HG03045 (cell line): Measurements from ENCODE around the gene CAMSAP2.

Experiments used
- ATAC-seq: cut with Tn5 transposase; IDR thresholded peaks from one replicate; pipeline ENCODE4 v1.9.1; 2021; ENCODE audit warnings: mild to moderate bottlenecking, moderate library complexity; ENCODE audit not compliant: unreplicated experiment

The CAMSAP2 gene

GRCh38 chr1:200738327-200738948 lies at the start of gene CAMSAP2:
Gene CAMSAP2, plus strand, starts transcription at chr1:200738893. Its CDS starts 935 bp downstream, at chr1:200739828.
- ATAC-seq = peak; percentile 44

- ATAC-seq = no peak
Observed at GRCh38 chr1:200692316-200692715, 46.4 kb upstream of the CAMSAP2 start.

GRCh38 chr1:200693327-200693726 lies 45.4 kb upstream of the CAMSAP2 start:
- no peak for ATAC-seq

GRCh38 chr1:200694738-200695137 lies 44.0 kb upstream of the CAMSAP2 start:
- no peak for ATAC-seq

GRCh38 chr1:200699871-200700270 lies 38.8 kb upstream of the CAMSAP2 start:
- ATAC-seq = no peak

GRCh38 chr1:200704986-200705500 lies 33.6 kb upstream of the CAMSAP2 start:
- no peak for ATAC-seq

- no peak for ATAC-seq
Observed at GRCh38 chr1:200706111-200706814, 32.4 kb upstream of the CAMSAP2 start.

- ATAC-seq = no peak
Observed at GRCh38 chr1:200707116-200707515, 31.6 kb upstream of the CAMSAP2 start.

GRCh38 chr1:200708161-200708560 lies 30.5 kb upstream of the CAMSAP2 start:
- no peak for ATAC-seq

- no peak for ATAC-seq
Observed at GRCh38 chr1:200708769-200709168, 29.9 kb upstream of the CAMSAP2 start.

- ATAC-seq = no peak
Observed at GRCh38 chr1:200710166-200710565, 28.5 kb upstream of the CAMSAP2 start.

- ATAC-seq = no peak
Observed at GRCh38 chr1:200714504-200715187, 24.0 kb upstream of the CAMSAP2 start.

GRCh38 chr1:200720199-200720598 lies 18.5 kb upstream of the CAMSAP2 start:
- no peak for ATAC-seq

- no peak for ATAC-seq
Observed at GRCh38 chr1:200724064-200724463, 14.6 kb upstream of the CAMSAP2 start.

GRCh38 chr1:200727257-200727656 lies 11.4 kb upstream of the CAMSAP2 start:
- no peak for ATAC-seq

- no peak for ATAC-seq
Observed at GRCh38 chr1:200729863-200730262, 8.8 kb upstream of the CAMSAP2 start.

- ATAC-seq = no peak
Observed at GRCh38 chr1:200731654-200732332, 6.9 kb upstream of the CAMSAP2 start.

GRCh38 chr1:200732438-200732837 lies 6.3 kb upstream of the CAMSAP2 start:
- ATAC-seq = no peak

- ATAC-seq = no peak
Observed at GRCh38 chr1:200733907-200734306, 4.8 kb upstream of the CAMSAP2 start.

- no peak for ATAC-seq
Observed at GRCh38 chr1:200737647-200738291, 924 bp upstream of the CAMSAP2 start.
